Panc1 (cell line): Measurements from ENCODE around the gene GUCY2C. TPM values are rescaled to one million over a fixed set of nuclear protein-coding genes. Genes with fewer than 3 reads are reported as not detected.

Source experiments
- ATAC-seq: fragments of 200-7000 bp; cut with Tn5 transposase; 2 replicates; pipeline ENCODE4 v1.9.1; 2020; ENCODE audit warnings: mild to moderate bottlenecking, moderate library complexity
- BruUV-seq: library from RNA; stranded (reverse); fragments of 400-500 nt; replicated peaks from 2 replicates; lab custom pipeline; 2021; lab: Mats Ljungman, UMichigan
- CTCF ChIA-PET: fragments of 300-600 bp; sonication (Branson Sonifier 250); formaldehyde crosslinking; loops from one replicate; lab custom pipeline; 2022; ENCODE audit warnings: antibody characterized with exemption; lab: Charles Lee
- POLR2A ChIA-PET: fragments of 300-600 bp; sonication (Branson Sonifier 250); formaldehyde crosslinking; loops from one replicate; lab custom pipeline; 2022; ENCODE audit warnings: antibody characterized with exemption; lab: Charles Lee
- DNase-seq: peaks from one replicate; pipeline ENCODE4 v3.0.0-alpha.2; 2010; ENCODE audit warnings: low read depth, low spot score
- H3K27ac ChIP-seq: 2 replicates; pipeline ENCODE4 v1.5.1; 2011; ENCODE audit warnings: mild to moderate bottlenecking, low read length, inconsistent platforms
- H3K27me3 ChIP-seq: fragments of 200-500 bp; sonication (Bioruptor generic); 2 replicates; pipeline ENCODE4 v1.6.0; 2014; ENCODE audit warnings: low read length, inconsistent platforms; ENCODE audit not compliant: control insufficient read depth, insufficient read depth
- H3K36me3 ChIP-seq: fragments of 200-500 bp; sonication (Bioruptor generic); 2 replicates; pipeline ENCODE4 v1.5.1; 2014; ENCODE audit warnings: inconsistent platforms, mild to moderate bottlenecking, low read length, moderate library complexity; ENCODE audit not compliant: control insufficient read depth, insufficient read depth
- H3K4me1 ChIP-seq: 2 replicates; pipeline ENCODE4 v1.5.1; 2011; ENCODE audit warnings: inconsistent platforms, mild to moderate bottlenecking, low read length, moderate library complexity; ENCODE audit not compliant: control insufficient read depth, insufficient read depth
- H3K4me3 ChIP-seq, 2 experiments: 2 replicates each; pipeline ENCODE4 v1.5.1; 2011 to 2012; ENCODE audit warnings: low read depth in 2 of 2, low read length in 2 of 2, mild to moderate bottlenecking in 2 of 2, inconsistent platforms in 1 of 2, moderate library complexity in 1 of 2
- H3K9me3 ChIP-seq: fragments of 200-500 bp; sonication (Bioruptor generic); 2 replicates; pipeline ENCODE4 v1.5.1; 2014; ENCODE audit warnings: low read depth, mild to moderate bottlenecking, inconsistent platforms, low read length, moderate library complexity; ENCODE audit not compliant: control insufficient read depth, insufficient read depth
- CTCF ChIP-seq: fragments of 450-650 bp; IDR thresholded peaks from 2 replicates; pipeline ENCODE4 v1.5.1; 2017; ENCODE audit warnings: mild to moderate bottlenecking
- POLR2AphosphoS5 ChIP-seq: IDR thresholded peaks from 2 replicates; pipeline ENCODE4 v1.6.1; 2012; ENCODE audit warnings: mild to moderate bottlenecking, low read depth, low read length, moderate library complexity
- REST ChIP-seq, 2 experiments: IDR thresholded peaks; 2 replicates each; pipeline ENCODE4 v1.6.1; 2011 to 2012; ENCODE audit warnings: low read depth in 2 of 2, control low read depth in 1 of 2, low read length in 1 of 2, mild to moderate bottlenecking in 1 of 2, moderate library complexity in 1 of 2; ENCODE audit not compliant: insufficient read depth in 1 of 2
- SIN3A ChIP-seq: IDR thresholded peaks from 2 replicates; pipeline ENCODE4 v1.6.1; 2012; ENCODE audit warnings: low read depth, mild to moderate bottlenecking, low read length, moderate library complexity, borderline replicate concordance; ENCODE audit not compliant: insufficient read depth
- TCF7L2 ChIP-seq: IDR thresholded peaks from 2 replicates; pipeline ENCODE4 v1.6.1; 2011; ENCODE audit warnings: mild to moderate bottlenecking, low read depth, low read length, inconsistent platforms
- in situ Hi-C: cut with HindIII; loops from 2 replicates; pipeline ENCODE4 v1.10.0; 2016; ENCODE audit warnings: low sequenced_read_pairs, low pct_unique_long_range_greater_than_20kb
- intact Hi-C: fragments of 100-400 bp; cut with micrococcal nuclease; formaldehyde crosslinking; loops from one replicate; pipeline ENCODE4 v1.10.0; 2022; ENCODE audit not compliant: unreplicated experiment
- total RNA-seq: library from RNA; stranded (reverse); gene quantifications from one replicate; pipeline ENCODE4 v1.2.1, GENCODE V29; 2021; ENCODE audit not compliant: unreplicated experiment

Gene GUCY2C
- total RNA-seq, 1 experiment from 2014 or later: 0.13 TPM

DNA sequence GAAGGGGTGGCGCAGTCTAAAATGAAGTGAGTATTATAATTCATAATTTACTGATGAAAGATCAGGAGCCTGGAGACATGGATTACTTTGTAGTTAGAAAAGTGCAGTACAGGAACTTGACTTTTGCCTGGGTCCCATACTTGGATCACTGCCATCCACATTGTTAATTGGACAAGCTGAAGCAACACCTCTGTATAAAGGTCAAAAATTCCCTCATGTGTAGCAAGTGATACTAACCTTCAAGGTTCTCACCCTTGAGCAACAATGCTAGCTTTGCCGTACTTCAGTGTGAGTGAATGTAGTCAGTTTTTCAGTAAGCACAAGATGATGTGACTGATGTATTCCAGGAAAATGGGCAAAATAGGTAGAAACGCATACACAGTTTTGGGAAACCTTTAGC, 84.1 kb downstream of the GUCY2C start:
- Histone ChIP-seq H3K27ac (no peak overlapping the region), H3K4me1 (no peaks in the 10 kb centered on the region), H3K36me3 (no peaks in the 10 kb centered on the region), H3K4me3 (no peak overlapping the region), H3K9me3 (0 out of 2 replicates have a peak, but pooled peaks cover 3% of the 10 kb centered on the region), H3K27me3 (no peaks in the 10 kb centered on the region)
- ChIA-PET POLR2A (no interaction called here), CTCF (no interaction called here)
- intact Hi-C loops (no loop called here), in situ Hi-C loops (no loop called here)
- DNase-seq (no peak), ATAC-seq (no peak)
- no TSS peak for BruUV-seq
- TF ChIP-seq REST (IDR thresholded peaks at IDR 0.05; ENCODE audit: insufficient read depth in 1 of 2, low read depth in 2 of 2, low read length in 1 of 2): no peak
- no peak for TF ChIP-seq TCF7L2
- TF ChIP-seq POLR2AphosphoS5: no peak
- TF ChIP-seq CTCF: no peak
- TF ChIP-seq SIN3A: no peak

DNA sequence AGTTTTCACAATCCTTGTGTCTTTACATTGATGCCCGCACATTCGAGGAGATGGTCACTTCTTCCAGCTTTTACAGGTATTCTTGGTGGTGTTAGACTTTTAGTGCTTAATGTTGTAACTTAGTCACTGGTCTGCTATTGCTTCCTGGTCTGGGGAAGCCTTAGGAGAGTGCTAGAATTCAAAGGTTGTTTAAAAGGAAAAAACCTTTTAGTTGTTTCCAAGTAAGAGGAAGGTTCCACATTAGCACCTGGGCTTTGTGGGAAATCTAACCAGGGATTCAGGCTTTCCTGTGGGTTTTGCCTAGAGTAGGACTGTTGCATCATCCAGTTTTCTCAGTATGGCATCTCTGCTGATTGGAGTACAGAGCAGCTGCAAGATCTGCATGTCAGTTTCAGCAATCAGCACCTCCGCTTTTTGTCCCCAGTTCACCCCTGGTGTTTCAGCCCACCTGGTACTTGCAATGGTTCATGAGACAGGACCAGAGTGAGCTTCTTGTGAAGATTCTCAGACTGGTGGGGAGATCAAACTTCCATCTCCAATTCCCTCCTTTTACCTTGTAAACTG, 84.7 kb downstream of the GUCY2C start:
- POLR2A ChIA-PET: no interaction called here
- CTCF ChIA-PET: no interaction called here
- in situ Hi-C loops: no loop called here
- BruUV-seq: no TSS peak
- H3K9me3 ChIP-seq: 0 out of 2 replicates have a peak, but pooled peaks cover 3% of the 10 kb centered on the region
- intact Hi-C loops: no loop called here
- no peaks in the 10 kb centered on the region for H3K36me3 ChIP-seq
- no peak overlapping the region for H3K4me3 ChIP-seq
- DNase-seq (no peak), ATAC-seq (no peak)
- H3K27me3 ChIP-seq: no peaks in the 10 kb centered on the region
- no peaks in the 10 kb centered on the region for H3K4me1 ChIP-seq
- no peak overlapping the region for H3K27ac ChIP-seq
- TF ChIP-seq CTCF: no peak
- TF ChIP-seq POLR2AphosphoS5: no peak
- no peak for TF ChIP-seq SIN3A
- TF ChIP-seq TCF7L2: no peak
